NCI-H1092 (cell line): ENCODE measurements around the gene EHF.

Experiments used
- DNase-seq: peaks from one replicate; lab custom pipeline; 2025; lab: John Stamatoyannopoulos, UW

EHF gene

GRCh38 chr11:34625576-34625975 lies 4.7 kb downstream of the EHF start:
- no peak for DNase-seq

- DNase-seq: no peak
Observed at GRCh38 chr11:34626393-34626792, 5.5 kb downstream of the EHF start.

GRCh38 chr11:34627197-34627596 lies 6.3 kb downstream of the EHF start:
- no peak for DNase-seq

- no peak for DNase-seq
Observed at GRCh38 chr11:34629711-34630110, 8.8 kb downstream of the EHF start.

DNA sequence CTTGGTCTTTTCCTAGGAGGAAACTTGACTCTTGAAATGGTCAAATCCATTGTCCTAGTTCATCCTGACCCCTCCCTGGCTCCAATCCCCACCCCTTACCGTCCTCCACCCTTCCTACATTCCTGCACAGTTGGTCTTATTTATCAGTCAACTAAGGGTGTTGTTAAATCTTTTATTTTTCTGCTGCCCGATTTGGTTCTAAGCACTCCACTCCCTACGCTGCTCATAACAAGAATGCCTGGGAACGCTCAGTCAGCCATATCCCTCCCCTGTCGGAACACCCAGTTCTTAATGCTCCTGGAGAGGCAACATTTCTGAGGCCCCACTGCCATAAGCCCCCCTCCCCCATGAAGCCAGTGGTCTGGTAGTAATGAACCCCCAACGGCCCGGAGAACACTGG lies 9.7 kb downstream of the EHF start:
- no peak for DNase-seq

DNA sequence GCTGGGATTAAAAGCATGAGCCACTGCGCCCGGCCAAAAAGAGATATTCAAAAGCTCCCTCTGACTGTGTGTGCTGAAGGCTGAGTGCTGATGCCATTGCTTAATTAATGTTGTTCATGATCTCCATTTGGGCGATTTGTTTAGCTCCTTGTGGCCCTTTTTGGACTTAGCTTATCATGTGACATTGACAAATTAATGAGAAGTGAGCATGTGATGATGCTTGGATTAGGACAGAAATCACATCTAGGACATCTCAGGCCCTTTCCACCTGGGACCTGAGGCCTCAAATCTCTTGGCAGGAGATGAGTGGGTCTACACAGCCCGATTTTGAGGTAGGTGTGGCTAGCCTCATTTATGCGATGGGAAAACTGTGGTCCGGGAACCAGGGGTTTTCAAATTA lies 10.4 kb downstream of the EHF start:
- no peak for DNase-seq

GRCh38 chr11:34631737-34632104 lies 10.8 kb downstream of the EHF start:
- peak; percentile 85 for DNase-seq

DNA sequence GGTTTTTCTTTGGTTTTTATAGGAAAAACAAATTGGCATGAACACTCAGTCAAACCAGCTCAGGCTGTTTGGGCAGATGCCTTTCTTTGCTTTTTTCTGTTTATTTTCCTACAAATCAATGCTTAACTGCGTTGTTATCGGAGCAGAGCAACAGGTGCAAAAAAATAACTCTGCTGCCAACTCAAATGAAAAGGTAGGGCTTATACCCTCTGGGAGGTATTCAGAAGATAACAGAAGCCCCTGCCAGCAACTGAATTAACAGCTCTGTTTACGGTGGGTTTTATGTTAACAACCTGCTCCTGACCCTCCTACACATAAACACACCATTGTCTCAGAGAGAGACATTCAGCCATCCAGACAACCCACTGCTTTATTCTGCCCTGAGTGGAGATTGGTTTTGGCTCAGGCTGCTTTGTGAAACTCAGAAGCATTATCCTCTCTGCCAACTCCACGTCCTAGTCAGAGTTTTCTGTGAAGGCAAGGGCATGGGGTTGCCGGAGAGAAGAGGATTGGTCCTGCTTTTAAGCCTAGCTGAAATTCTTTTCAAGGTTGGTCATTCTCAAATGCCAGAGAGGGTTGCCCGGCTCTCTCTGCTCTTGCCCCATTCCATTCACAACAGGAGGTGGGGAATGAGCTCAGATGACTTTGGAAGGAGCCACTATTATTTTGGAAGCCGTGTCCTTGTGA lies 11.4 kb downstream of the EHF start:
- DNase-seq: peak; percentile 98

DNA sequence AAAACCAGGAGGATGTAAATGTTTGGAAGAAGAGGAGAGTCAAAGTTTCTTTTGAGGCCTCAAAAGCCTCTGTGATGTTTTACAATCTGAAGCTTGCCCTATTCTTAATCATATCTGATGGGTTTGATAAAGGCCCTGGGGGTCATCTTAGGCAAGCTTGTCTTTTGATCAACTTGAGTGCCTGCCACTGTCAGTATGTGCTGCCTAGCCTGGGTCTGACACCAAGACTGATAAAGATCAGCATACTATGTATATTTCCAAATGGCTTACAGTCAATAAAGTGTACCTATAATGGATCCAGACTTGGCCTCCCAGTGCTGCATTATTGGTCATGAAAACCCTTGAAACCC lies 12.7 kb downstream of the EHF start:
- DNase-seq: no peak

DNA sequence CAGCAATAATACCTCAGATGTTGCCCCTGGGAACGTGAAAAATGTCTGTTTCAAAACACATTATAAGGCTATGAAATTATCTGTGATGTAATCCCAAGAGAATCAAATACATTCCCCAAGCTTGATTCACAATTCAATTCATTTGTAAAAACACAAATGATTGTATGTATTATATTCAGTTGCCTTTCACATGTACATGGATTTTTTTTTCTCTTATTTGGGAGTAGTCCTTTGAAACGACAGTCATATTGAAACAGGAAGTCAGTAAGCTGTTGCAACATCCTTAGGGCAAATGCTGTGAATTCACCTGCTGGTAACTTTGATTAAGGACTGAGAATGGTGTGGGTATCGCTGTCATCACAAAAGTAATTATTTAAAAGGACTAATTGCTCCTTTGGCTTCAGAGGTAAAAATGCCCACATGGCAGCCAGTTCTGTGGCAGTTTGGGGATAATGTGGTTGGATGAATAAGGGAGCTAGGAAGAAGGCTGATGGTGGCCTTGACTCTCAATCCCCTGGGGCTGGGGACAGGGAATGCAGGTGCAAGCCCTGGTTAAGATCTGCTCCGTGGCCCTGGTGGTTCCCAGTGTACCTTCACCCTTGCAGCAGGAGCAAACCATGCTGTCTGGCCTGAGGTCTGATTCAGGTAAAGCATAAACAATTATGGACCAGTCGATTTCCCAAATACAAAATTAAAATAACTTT lies 13.2 kb downstream of the EHF start:
- no peak for DNase-seq

GRCh38 chr11:34634694-34635062 lies 13.8 kb downstream of the EHF start:
- no peak for DNase-seq

- no peak for DNase-seq
Observed at GRCh38 chr11:34636127-34636526, 15.2 kb downstream of the EHF start.

- DNase-seq: no peak
Observed at GRCh38 chr11:34637303-34637702, 16.4 kb downstream of the EHF start.

GRCh38 chr11:34638897-34639296 lies 18.0 kb downstream of the EHF start:
- DNase-seq: no peak

DNA sequence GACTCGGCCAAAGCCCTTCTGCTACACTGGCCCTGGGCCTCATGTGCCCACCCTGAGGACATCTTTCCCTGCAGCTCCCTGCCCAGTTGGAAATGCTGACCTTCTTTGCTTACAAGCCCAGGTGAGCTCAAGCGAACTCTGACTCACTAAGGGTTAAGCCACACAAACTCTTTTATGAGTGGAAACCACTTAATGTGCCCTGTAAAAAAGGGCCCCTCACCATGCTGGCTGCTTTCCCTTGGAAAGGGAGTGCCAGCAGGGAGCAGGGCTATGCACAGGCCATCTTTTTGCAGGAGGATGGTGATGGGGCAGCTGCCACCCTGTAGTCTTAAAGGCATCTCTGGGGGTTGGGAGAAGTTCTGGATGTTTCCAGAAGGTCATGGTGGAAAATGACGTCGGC lies 18.7 kb downstream of the EHF start:
- no peak for DNase-seq

GRCh38 chr11:34640050-34640923 lies 19.4 kb downstream of the EHF start:
- DNase-seq: no peak

DNA sequence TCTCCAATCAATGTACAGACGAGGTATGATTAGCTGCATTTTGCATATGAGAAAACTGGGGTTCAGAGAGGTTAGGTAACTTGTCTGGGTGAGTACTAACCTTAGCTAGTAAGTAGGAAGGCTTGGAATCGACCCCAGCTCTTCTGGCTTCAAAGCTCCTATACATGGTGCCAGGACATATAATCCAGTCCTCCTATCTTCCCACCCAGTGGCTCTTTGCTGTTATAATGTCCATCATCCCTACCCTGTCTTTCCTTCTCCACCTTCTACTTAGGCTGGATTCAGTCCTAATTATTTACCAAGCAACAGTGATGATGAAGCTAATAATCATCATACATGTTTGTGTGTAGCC lies 20.0 kb downstream of the EHF start:
- DNase-seq: no peak

DNA sequence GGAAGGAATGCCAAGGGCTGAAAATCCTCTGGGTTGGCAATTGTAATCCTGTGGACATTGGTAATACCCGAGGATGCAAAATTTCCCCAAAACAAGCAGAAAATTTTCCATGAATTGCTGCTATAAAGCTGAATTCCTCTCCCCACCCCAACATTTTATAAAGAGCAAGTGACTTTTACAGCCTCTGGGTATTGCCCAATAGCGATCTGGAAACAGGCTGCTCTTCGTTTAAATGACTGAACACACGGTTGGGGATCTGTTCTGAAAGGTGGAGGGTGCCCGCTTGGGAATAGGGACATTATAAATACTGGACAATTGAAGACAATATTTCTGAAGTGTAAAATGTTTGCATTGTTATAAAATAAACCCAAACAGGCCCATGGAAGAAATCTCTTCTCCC lies 20.6 kb downstream of the EHF start:
- DNase-seq: no peak

DNA sequence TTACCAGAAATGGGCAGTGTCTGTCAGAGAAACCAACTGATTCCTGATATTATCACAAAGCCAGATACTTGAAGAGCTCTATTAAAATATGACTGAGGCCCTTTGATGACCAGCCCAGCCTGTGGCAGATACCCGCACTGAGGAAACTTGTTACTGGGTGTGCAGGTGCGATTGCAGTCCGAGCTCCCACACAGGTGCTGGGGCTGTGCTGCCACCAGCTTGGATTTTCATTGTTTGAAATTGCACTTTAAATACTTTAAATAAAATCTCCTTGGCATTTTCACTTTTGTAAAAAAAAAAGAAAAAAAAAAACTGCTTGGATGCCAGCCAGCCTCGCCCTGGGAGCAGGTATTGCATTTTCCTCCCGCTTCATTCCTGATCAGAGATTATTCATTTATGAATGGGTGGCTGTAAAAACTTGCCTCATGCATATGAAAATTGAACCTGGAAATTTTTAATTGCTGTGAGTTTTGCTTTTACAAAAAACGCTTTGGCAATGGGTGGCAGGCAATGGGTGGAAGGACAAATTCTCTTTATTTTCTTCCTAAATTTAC lies 21.2 kb downstream of the EHF start:
- DNase-seq: no peak

DNA sequence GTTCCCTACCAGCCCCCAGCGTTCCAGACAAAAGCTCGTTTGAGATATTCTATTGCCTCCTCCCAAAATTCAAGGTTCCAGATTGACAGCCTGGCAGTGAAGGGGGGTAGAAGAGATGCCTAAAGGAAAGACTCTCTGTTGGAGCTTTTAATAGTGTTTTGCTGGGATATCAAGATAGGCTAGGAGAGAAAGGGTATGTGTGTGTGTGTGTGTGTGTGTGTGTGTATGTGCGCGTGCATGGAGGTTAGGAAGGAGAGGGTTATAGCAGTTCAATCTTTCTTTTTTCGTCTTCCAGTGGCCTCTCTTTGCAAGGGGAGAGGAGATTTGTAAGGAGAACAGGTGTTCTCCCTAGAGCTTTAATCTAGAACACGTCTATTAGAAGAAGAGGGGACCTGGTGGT lies 22.0 kb downstream of the EHF start:
- no peak for DNase-seq

DNA sequence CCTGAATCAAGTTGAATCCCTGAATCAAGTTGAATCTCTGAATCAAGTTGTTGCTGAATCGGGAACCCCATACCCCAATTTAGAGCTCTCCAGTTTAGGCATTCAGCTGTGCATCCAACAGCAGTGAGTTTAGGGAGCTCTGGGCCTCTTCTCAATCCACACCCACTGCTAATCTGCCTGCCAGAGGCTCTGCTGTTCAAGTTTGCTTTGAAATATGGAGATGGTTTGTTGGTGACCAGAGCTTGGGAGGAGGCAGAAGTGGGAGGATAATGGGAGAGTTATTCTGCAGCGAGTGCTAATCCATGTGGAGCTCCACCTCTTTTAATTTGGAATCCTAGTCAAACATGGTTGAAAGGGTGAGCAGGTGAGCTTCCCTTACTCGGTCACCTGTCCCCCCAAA lies 22.4 kb downstream of the EHF start:
- DNase-seq: no peak

DNA sequence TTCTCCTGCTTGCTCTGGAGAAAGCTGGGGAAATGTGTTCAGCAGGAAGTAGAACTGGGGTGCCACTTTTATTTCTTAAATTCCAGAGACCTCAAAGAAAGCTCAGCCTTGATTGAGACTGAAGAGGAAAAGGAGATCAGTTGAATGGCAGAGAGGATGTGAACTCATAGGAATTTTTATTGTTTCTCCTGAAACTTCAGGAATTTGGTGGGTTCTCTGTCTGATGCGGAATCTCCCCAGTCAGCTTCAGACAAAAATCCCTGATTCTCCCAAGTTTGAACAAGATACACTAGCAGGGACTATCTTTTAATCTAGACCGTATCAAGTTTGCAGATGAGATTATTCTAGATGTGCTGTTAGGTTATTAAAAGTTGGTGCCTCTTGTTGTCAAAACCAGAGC lies 23.0 kb downstream of the EHF start:
- no peak for DNase-seq
